Spleen (tissue), 13 donors: ENCODE measurements around the gene BCHE. TPM values are rescaled to one million over a fixed set of nuclear protein-coding genes. Genes with fewer than 3 reads are reported as not detected.
A peak's percentile ranks its signal among the peaks of the same experiment; 100 is the strongest.

Experiments
- DNase-seq: peaks from one replicate; pipeline ENCODE4 v3.0.0-alpha.2; 2020
- H3K27ac ChIP-seq, 8 donors: fragments of 200-600 bp; sonication (generic) in 7 of 8; 1 replicate in 4 of 8; 2 replicates in 4 of 8; pipeline versions ENCODE4 v1.5.0 to v1.8.0; 2016 to 2021; ENCODE audit warnings: inconsistent platforms in 4 of 8, mild to moderate bottlenecking in 4 of 8, moderate library complexity in 1 of 8
- H3K27me3 ChIP-seq, 7 donors: fragments of 200-600 bp; sonication (generic) in 6 of 7; replicated peaks in 1 of 7; 1 replicate in 4 of 7; 2 replicates in 3 of 7; pipeline versions ENCODE4 v1.5.0 to v1.8.0; 2016 to 2021; ENCODE audit warnings: inconsistent platforms in 3 of 7, mild to moderate bottlenecking in 1 of 7
- H3K36me3 ChIP-seq, 6 donors: fragments of 200-600 bp; sonication (generic) in 5 of 6; 1 replicate in 4 of 6; 2 replicates in 2 of 6; pipeline versions ENCODE4 v1.5.0 to v1.8.0; 2016 to 2021; ENCODE audit warnings: inconsistent platforms in 2 of 6
- H3K4me1 ChIP-seq, 6 donors: fragments of 200-600 bp; sonication (generic) in 5 of 6; 1 replicate in 3 of 6; 2 replicates in 3 of 6; pipeline versions ENCODE4 v1.5.0 to v1.8.0; 2016 to 2021; ENCODE audit warnings: inconsistent platforms in 3 of 6
- H3K4me3 ChIP-seq, 8 donors: fragments of 200-600 bp; sonication (generic) in 7 of 8; 1 replicate in 4 of 8; 2 replicates in 4 of 8; pipeline versions ENCODE4 v1.5.0 to v1.8.0; 2016 to 2021; ENCODE audit warnings: inconsistent platforms in 4 of 8, mild to moderate bottlenecking in 4 of 8, moderate library complexity in 2 of 8
- H3K9me3 ChIP-seq, 8 donors: fragments of 200-600 bp; sonication (generic) in 7 of 8; 1 replicate in 4 of 8; 2 replicates in 4 of 8; pipeline versions ENCODE4 v1.5.0 to v1.8.0; 2016 to 2021; ENCODE audit warnings: inconsistent platforms in 4 of 8
- POLR2A ChIP-seq, 3 donors: fragments of 450-650 bp; IDR thresholded peaks; one replicate each; pipeline ENCODE4 v1.5.1; 2017; ENCODE audit warnings: antibody characterized with exemption in 3 of 3, mild to moderate bottlenecking in 1 of 3
- POLR2AphosphoS5 ChIP-seq, 3 donors: sonication (generic); formaldehyde crosslinking; IDR thresholded peaks; one replicate each; pipeline ENCODE4 v1.5.1; 2017; ENCODE audit warnings: antibody characterized with exemption in 3 of 3
- WGBS, 5 donors: extraction: QIAGEN DNeasy Blood & Tissue Kit in 3 of 5; methylation state at CpG; one replicate each; pipeline versions ENCODE4 v1.1.5 to v1.1.7; 2013 to 2018; 5-methylcytosine and 5-hydroxymethylcytosine counted together
- intact Hi-C: fragments of 100-400 bp; cut with DNase I; formaldehyde crosslinking; loops from one replicate; pipeline ENCODE4 v1.15.0; 2023; ENCODE audit warnings: low total_unique reads
- long read RNA-seq, 2 donors: transcript quantifications; one replicate each; lab custom pipeline, GENCODE V29; 2026
- polyA plus RNA-seq, 3 donors: library from polyadenylated mRNA; stranded (reverse); fragments of 200-250 nt; gene quantifications; one replicate each; pipeline ENCODE4 v1.2.1, GENCODE V29; 2013
- total RNA-seq, 7 donors: library from RNA; depleted of rRNA in 3 of 7; stranded (reverse); fragments of >200 nt in 3 of 7; fragmentation: NEBNext Ultra II Directional in 4 of 7; extraction: Animal tissue kit (Norgen Biotek cat#: 25700) in 4 of 7; gene quantifications; one replicate each; pipeline versions ENCODE4 v1.1.0 to v1.2.1, GENCODE V29; 2016 to 2021
- TF ChIP-seq, protein P1 (sequence below), 11 experiments: fragments of 200-600 bp in 7 of 11; fragments of 450-650 bp in 4 of 11; sonication (generic) in 4 of 11; IDR thresholded peaks in 8 of 11; conservative IDR thresholded peaks in 3 of 11; 1 replicate in 7 of 11; 2 replicates in 4 of 11; pipeline versions ENCODE4 v1.4.0 to v1.8.0; 2016 to 2021; ENCODE audit warnings: antibody characterized with exemption in 11 of 11, inconsistent platforms in 4 of 11, mild to moderate bottlenecking in 1 of 11
- donor health status: healthy with polysubstance abuse.
- donor health status: DM: no; HTN: no; CAD: no; lungs with moderate emphysema.
- donor health status: DM: no; HTN: no; CAD: no.
- donor health status: Bipolar disorder and iron deficiency.
- donor health status: healthy.
- donor health status: DM: no; HTN: no; CAD: no.
- donor health status: DM: yes; HTN: yes; CAD: no.

Gene BCHE
- 10 to 100 TPM in 3 of 7 donors, 1 to 10 TPM in 4; 2.7 to 11.4 (median 9.2) TPM for total RNA-seq
- 1 to 10 TPM in 2 of 3 donors, under 1 TPM in 1; 0.93 to 2.7 (median 1.3) TPM for polyA plus RNA-seq
- long read RNA-seq, donor 1, transcript BCHE-201 (4 exons, 2,454 nt): major isoform, 9 of 11 reads
- long read RNA-seq, donor 1, partial matches to known transcripts: 0 of 11 reads
- long read RNA-seq, donor 1, other reads (novel, unspliced or antisense): 0 of 11 reads
- long read RNA-seq, donor 2, transcript BCHE-201 (4 exons, 2,454 nt): major isoform, 7 of 17 reads
- long read RNA-seq, donor 2, partial matches to known transcripts: 6 of 17 reads
- long read RNA-seq, donor 2, other reads (novel, unspliced or antisense): 0 of 17 reads

DNA sequence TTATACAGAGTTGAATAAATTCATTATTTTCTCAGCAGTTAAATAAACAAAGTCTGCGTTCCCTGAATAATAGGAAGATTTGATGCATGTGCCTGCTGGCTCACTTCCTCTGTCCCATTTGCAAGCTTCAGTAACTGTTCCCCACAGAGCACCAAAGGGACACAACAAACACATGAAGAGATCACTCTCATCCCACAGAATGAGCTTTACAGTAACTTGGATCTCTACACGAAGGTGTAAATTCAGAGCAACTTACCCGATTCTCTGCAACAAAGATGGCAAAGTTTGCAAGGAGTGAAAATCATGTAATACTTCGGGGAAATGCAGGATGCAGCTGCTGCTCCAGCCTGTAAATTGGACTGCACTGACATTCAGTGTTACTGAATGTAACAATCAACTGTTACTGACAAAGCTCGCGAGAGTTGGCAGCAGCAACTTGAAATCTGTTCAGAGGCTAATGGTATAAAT lies at the start of gene BCHE:
TSS of gene BCHE (minus strand) at position 366 of the 468 bp plus-strand sequence. CDS start 6,390 bp downstream, outside the sequence.
- H3K36me3 ChIP-seq: no peaks in the 10 kb centered on the region
- peak within 1 kb of the TSS in 7 of 8 donors; percentile 0 to 62 (median 25) for H3K4me3 ChIP-seq
- peak within 1 kb of the TSS in 2 of 8 donors; percentile 37 to 50 for H3K27ac ChIP-seq
- no peaks in the 10 kb centered on the region for H3K9me3 ChIP-seq
- TF ChIP-seq, protein P1, sequence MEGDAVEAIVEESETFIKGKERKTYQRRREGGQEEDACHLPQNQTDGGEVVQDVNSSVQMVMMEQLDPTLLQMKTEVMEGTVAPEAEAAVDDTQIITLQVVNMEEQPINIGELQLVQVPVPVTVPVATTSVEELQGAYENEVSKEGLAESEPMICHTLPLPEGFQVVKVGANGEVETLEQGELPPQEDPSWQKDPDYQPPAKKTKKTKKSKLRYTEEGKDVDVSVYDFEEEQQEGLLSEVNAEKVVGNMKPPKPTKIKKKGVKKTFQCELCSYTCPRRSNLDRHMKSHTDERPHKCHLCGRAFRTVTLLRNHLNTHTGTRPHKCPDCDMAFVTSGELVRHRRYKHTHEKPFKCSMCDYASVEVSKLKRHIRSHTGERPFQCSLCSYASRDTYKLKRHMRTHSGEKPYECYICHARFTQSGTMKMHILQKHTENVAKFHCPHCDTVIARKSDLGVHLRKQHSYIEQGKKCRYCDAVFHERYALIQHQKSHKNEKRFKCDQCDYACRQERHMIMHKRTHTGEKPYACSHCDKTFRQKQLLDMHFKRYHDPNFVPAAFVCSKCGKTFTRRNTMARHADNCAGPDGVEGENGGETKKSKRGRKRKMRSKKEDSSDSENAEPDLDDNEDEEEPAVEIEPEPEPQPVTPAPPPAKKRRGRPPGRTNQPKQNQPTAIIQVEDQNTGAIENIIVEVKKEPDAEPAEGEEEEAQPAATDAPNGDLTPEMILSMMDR (IDR thresholded peaks at IDR 0.05 in 8 of 11, conservative IDR thresholded peaks at IDR 0.05 in 3 of 11): no peak
- TF ChIP-seq POLR2A (IDR thresholded peaks at IDR 0.05): peak in 1 of 3 donors; percentile 63
- peak in 1 of 3 donors; percentile 74 for TF ChIP-seq POLR2AphosphoS5 (IDR thresholded peaks at IDR 0.05)
- H3K4me1 ChIP-seq: no peaks in the 10 kb centered on the region
- no peak for DNase-seq
- H3K27me3 ChIP-seq: no peaks in the 10 kb centered on the region
- intact Hi-C loops: no loop called here
- 25 to 48% (median 32%) methylated on average over 6 of the region's 6 CpGs for WGBS, 5 donors

DNA sequence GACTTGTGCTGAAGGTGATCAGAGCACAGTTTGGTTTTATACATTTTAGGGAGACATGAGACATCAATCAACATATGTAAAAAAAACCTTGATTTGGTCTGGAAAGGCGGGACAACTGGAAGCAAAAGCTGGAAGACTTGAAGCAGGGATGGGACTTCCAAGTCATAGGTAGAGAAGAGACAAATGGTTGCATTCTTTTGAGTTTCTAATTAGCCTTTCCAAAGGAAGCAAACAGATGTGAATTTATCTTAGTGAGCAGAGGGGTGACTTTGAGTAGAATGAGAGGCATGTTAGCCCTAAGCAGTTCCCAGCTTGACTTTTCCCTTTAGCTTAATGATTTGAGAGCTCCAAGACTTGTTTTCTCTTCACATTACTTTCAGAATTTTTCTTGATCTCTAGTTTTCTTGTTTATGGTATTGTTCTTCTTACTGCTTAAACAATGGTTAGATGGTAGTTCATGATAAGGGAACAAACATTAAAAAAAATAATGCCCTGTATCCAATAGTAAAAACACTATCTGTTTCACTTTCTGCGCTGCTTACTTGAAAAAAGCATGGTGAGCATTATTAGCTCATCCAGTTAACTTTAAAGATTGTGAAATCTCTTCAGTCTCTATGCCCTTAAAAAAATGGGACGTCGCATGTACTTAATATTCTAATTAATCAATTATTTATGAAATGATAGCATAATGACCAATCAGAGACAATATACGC lies 48.5 kb upstream of the BCHE start:
- H3K4me1 ChIP-seq: no peaks in the 10 kb centered on the region
- no peak for DNase-seq
- TF ChIP-seq POLR2AphosphoS5 (IDR thresholded peaks at IDR 0.05) (no peak), POLR2A (IDR thresholded peaks at IDR 0.05) (no peak)
- TF ChIP-seq, protein P1 (IDR thresholded peaks at IDR 0.05 in 8 of 11, conservative IDR thresholded peaks at IDR 0.05 in 3 of 11): no peak
- H3K27me3 ChIP-seq: no peaks in the 10 kb centered on the region
- 83 to 89% (median 86%) methylated on average over 5 of the region's 5 CpGs for WGBS, 5 donors
- no peaks in the 10 kb centered on the region for H3K36me3 ChIP-seq
- no peak overlapping the region for H3K4me3 ChIP-seq
- intact Hi-C loops: no loop called here
- no peak overlapping the region for H3K27ac ChIP-seq
- H3K9me3 ChIP-seq: no peaks in the 10 kb centered on the region

DNA sequence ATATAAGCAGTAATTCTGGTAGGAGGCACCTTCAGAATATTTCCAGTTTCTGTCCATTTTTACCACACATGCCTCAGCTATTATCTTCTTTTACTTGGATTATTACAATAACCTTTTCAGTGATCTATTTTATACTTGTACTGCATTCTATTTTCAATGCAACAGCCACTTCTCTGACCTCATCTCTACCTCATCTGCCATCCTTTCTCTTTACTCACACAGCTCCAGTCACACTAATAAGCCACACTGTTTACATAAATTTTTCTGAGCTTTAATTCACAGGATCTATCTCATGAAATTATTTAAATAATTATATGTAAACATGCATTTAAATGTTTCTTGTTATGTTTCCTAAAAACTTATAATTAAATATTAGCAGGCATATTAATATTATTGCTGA lies 47.3 kb upstream of the BCHE start:
- no peak overlapping the region for H3K4me3 ChIP-seq
- no peaks in the 10 kb centered on the region for H3K9me3 ChIP-seq
- no peak overlapping the region for H3K27ac ChIP-seq
- H3K4me1 ChIP-seq: no peaks in the 10 kb centered on the region
- TF ChIP-seq, protein P1 (IDR thresholded peaks at IDR 0.05 in 8 of 11, conservative IDR thresholded peaks at IDR 0.05 in 3 of 11): no peak
- TF ChIP-seq POLR2A (IDR thresholded peaks at IDR 0.05): no peak
- no peak for TF ChIP-seq POLR2AphosphoS5 (IDR thresholded peaks at IDR 0.05)
- intact Hi-C loops: no loop called here
- H3K36me3 ChIP-seq: no peaks in the 10 kb centered on the region
- H3K27me3 ChIP-seq: no peaks in the 10 kb centered on the region
- DNase-seq: no peak
